Body of pancreas (tissue), 4 donors: ENCODE data around the gene STON1. TPM values are rescaled to one million over a fixed set of nuclear protein-coding genes. Genes with fewer than 3 reads are reported as not detected.
A peak's percentile ranks its signal among the peaks of the same experiment; 100 is the strongest.

Experiments
- ATAC-seq: fragments of 150-250 bp; one replicate; pipeline ENCODE4 v1.9.1; 2016
- DNase-seq, 4 donors: peaks; one replicate each; pipeline ENCODE4 v3.0.0-alpha.2; 2019
- H3K27ac ChIP-seq, 4 donors: fragments of 200-600 bp; sonication (generic); 1 replicate in 3 of 4; 2 replicates in 1 of 4; pipeline versions ENCODE4 v1.5.1 to v1.6.1; 2016 to 2019; ENCODE audit warnings: mild to moderate bottlenecking in 1 of 4, mixed read lengths in 1 of 4, moderate library complexity in 1 of 4
- H3K27me3 ChIP-seq, 2 donors: fragments of 200-600 bp; sonication (generic); one replicate each; pipeline ENCODE4 v1.6.0; 2016; ENCODE audit warnings: mild to moderate bottlenecking in 1 of 2
- H3K36me3 ChIP-seq, 2 donors: fragments of 200-600 bp; sonication (generic); replicated peaks in 1 of 2; 2 replicates each; pipeline ENCODE4 v1.5.1; 2016; ENCODE audit warnings: low read depth in 2 of 2; ENCODE audit not compliant: insufficient read depth in 1 of 2
- H3K4me1 ChIP-seq: fragments of 200-600 bp; sonication (generic); one replicate; pipeline ENCODE4 v1.6.0; 2016
- H3K4me3 ChIP-seq, 2 donors: fragments of 200-600 bp; sonication (generic); 1 replicate in 1 of 2; 2 replicates in 1 of 2; pipeline ENCODE4 v1.5.1; 2016 to 2019
- H3K9me3 ChIP-seq, 3 donors: fragments of 200-600 bp; sonication (generic); 1 replicate in 2 of 3; 2 replicates in 1 of 3; pipeline ENCODE4 v1.5.1; 2016
- CTCF ChIP-seq, 7 experiments: fragments of 450-650 bp in 4 of 7; fragments of 200-600 bp in 3 of 7; sonication (generic) in 3 of 7; IDR thresholded peaks; one replicate each; pipeline ENCODE4 v1.5.1; 2016 to 2019; ENCODE audit warnings: antibody characterized with exemption in 7 of 7
- POLR2A ChIP-seq, 3 donors: fragments of 450-650 bp; IDR thresholded peaks; one replicate each; pipeline ENCODE4 v1.6.1; 2016; ENCODE audit warnings: antibody characterized with exemption in 3 of 3, mild to moderate bottlenecking in 2 of 3
- WGBS, 2 donors: methylation state at CpG; one replicate each; pipeline ENCODE4 v1.1.5; 2017; 5-methylcytosine and 5-hydroxymethylcytosine counted together
- intact Hi-C: fragments of 100-400 bp; cut with DNase I; formaldehyde crosslinking; loops from one replicate; pipeline ENCODE4 v1.15.1; 2023
- total RNA-seq, 2 donors: library from RNA; depleted of rRNA; stranded (reverse); fragments of >200 nt; gene quantifications; one replicate each; pipeline ENCODE4 v1.1.0, GENCODE V29; 2016

STON1 gene
- total RNA-seq, 2 donors from 2014 or later: 9.1 to 24.1 TPM

GRCh38 chr2:48587560-48587959, 57.6 kb downstream of the STON1 start:
- H3K4me1 ChIP-seq: no peaks in the 10 kb centered on the region
- DNase-seq: no peak
- H3K27me3 ChIP-seq: no peaks in the 10 kb centered on the region
- H3K27ac ChIP-seq: no peak overlapping the region
- WGBS, 2 donors: 79 to 91% methylated on average over 3 to 5 of the region's 5 CpGs
- H3K36me3 ChIP-seq: no peaks in the 10 kb centered on the region
- TF ChIP-seq POLR2A (IDR thresholded peaks at IDR 0.05) (no peak), CTCF (IDR thresholded peaks at IDR 0.05) (no peak)
- intact Hi-C loops: no loop called here
- H3K4me3 ChIP-seq: no peak overlapping the region
- no peaks in the 10 kb centered on the region for H3K9me3 ChIP-seq
- ATAC-seq: no peak

GRCh38 chr2:48587961-48588360, 58.0 kb downstream of the STON1 start:
- no peak for ATAC-seq
- Histone ChIP-seq H3K27me3 (no peaks in the 10 kb centered on the region), H3K4me3 (no peak overlapping the region), H3K9me3 (no peaks in the 10 kb centered on the region), H3K36me3 (no peaks in the 10 kb centered on the region), H3K27ac (no peak overlapping the region), H3K4me1 (no peaks in the 10 kb centered on the region)
- no peak for TF ChIP-seq POLR2A (IDR thresholded peaks at IDR 0.05)
- no peak for TF ChIP-seq CTCF (IDR thresholded peaks at IDR 0.05)
- WGBS, 2 donors: 79% methylated on average over 3 of the region's 3 CpGs
- no peak for DNase-seq
- intact Hi-C loops: no loop called here

- WGBS, 2 donors: 58 to 71% methylated on average over 1 of the region's 1 CpG
- no peak for ATAC-seq
- intact Hi-C loops: no loop called here
- no peaks in the 10 kb centered on the region for H3K27me3 ChIP-seq
- no peaks in the 10 kb centered on the region for H3K36me3 ChIP-seq
- no peak overlapping the region for H3K4me3 ChIP-seq
- DNase-seq: no peak
- no peak for TF ChIP-seq CTCF (IDR thresholded peaks at IDR 0.05)
- no peak for TF ChIP-seq POLR2A (IDR thresholded peaks at IDR 0.05)
- no peaks in the 10 kb centered on the region for H3K4me1 ChIP-seq
- H3K9me3 ChIP-seq: no peaks in the 10 kb centered on the region
- no peak overlapping the region for H3K27ac ChIP-seq
Observed at GRCh38 chr2:48588745-48589144, 58.8 kb downstream of the STON1 start.

GRCh38 chr2:48589170-48589767, 59.3 kb downstream of the STON1 start:
- DNase-seq (peak; percentile 16 to 53 (median 28)), ATAC-seq (peak; percentile 42)
- Histone ChIP-seq H3K4me3 (no peak overlapping the region), H3K36me3 (no peaks in the 10 kb centered on the region), H3K4me1 (no peaks in the 10 kb centered on the region), H3K27ac (no peak overlapping the region), H3K9me3 (no peaks in the 10 kb centered on the region), H3K27me3 (no peaks in the 10 kb centered on the region)
- intact Hi-C loops: no loop called here
- TF ChIP-seq POLR2A (IDR thresholded peaks at IDR 0.05) (no peak), CTCF (IDR thresholded peaks at IDR 0.05) (peak in 6 of 7 experiments; percentile 51 to 67 (median 56))
- WGBS, 2 donors: 11 to 19% methylated on average over 5 of the region's 5 CpGs

- no peak for DNase-seq
- no peaks in the 10 kb centered on the region for H3K4me1 ChIP-seq
- H3K27ac ChIP-seq: no peak overlapping the region
- H3K36me3 ChIP-seq: no peaks in the 10 kb centered on the region
- TF ChIP-seq POLR2A (IDR thresholded peaks at IDR 0.05) (no peak), CTCF (IDR thresholded peaks at IDR 0.05) (no peak)
- intact Hi-C loops: no loop called here
- 44 to 57% methylated on average over 1 of the region's 1 CpG for WGBS, 2 donors
- H3K27me3 ChIP-seq: no peaks in the 10 kb centered on the region
- no peak overlapping the region for H3K4me3 ChIP-seq
- ATAC-seq: no peak
- no peaks in the 10 kb centered on the region for H3K9me3 ChIP-seq
Observed at GRCh38 chr2:48590017-48590416, 60.1 kb downstream of the STON1 start.
